ENCODE measurements around the gene PARN.
"Not testable (repeated sequence)": the region's sequence is repeated elsewhere in the genome, so short reads cannot be mapped to it uniquely, and the experiment has no call there.

The PARN gene

GRCh38 chr16:14630620-14631330 lies 715 bp upstream of the PARN start:
- not testable (repeated sequence) for DNase-seq

- DNase-seq = no peak
Measured at GRCh38 chr16:14629612-14629918, 495 bp downstream of the PARN start.

- no peak for DNase-seq
Measured at GRCh38 chr16:14628806-14629611, 1.1 kb downstream of the PARN start.

GRCh38 chr16:14627078-14627477 lies 3.0 kb downstream of the PARN start:
- no peak for DNase-seq

GRCh38 chr16:14618566-14618965 lies 11.5 kb downstream of the PARN start:
- no peak for DNase-seq

GRCh38 chr16:14616280-14616679 lies 13.8 kb downstream of the PARN start:
- DNase-seq = no peak

- no peak for DNase-seq
Measured at GRCh38 chr16:14613991-14614390, 16.1 kb downstream of the PARN start.

- no peak for DNase-seq
Measured at GRCh38 chr16:14611660-14612059, 18.4 kb downstream of the PARN start.

- DNase-seq = no peak
Measured at GRCh38 chr16:14609716-14610115, 20.3 kb downstream of the PARN start.

- DNase-seq = no peak
Measured at GRCh38 chr16:14608604-14609003, 21.5 kb downstream of the PARN start.

GRCh38 chr16:14608111-14608566 lies 21.9 kb downstream of the PARN start:
- no peak for DNase-seq

GRCh38 chr16:14606102-14606501 lies 24.0 kb downstream of the PARN start:
- DNase-seq = no peak

- no peak for DNase-seq
Measured at GRCh38 chr16:14602443-14602963, 27.6 kb downstream of the PARN start.

- DNase-seq = no peak
Measured at GRCh38 chr16:14600164-14600563, 29.9 kb downstream of the PARN start.

- no peak for DNase-seq
Measured at GRCh38 chr16:14586637-14587305, 43.3 kb downstream of the PARN start.

GRCh38 chr16:14585287-14585686 lies 44.8 kb downstream of the PARN start:
- peak; percentile 99 for DNase-seq

- DNase-seq = not testable (repeated sequence)
Measured at GRCh38 chr16:14580926-14581325, 49.1 kb downstream of the PARN start.

GRCh38 chr16:14579266-14579665 lies 50.8 kb downstream of the PARN start:
- no peak for DNase-seq

GRCh38 chr16:14576532-14576931 lies 53.5 kb downstream of the PARN start:
- no peak for DNase-seq

GRCh38 chr16:14576069-14576468 lies 54.0 kb downstream of the PARN start:
- DNase-seq = no peak

GRCh38 chr16:14574698-14575415 lies 55.2 kb downstream of the PARN start:
- DNase-seq = not testable (repeated sequence)

- no peak for DNase-seq
Measured at GRCh38 chr16:14572535-14572934, 57.5 kb downstream of the PARN start.

GRCh38 chr16:14569213-14569612 lies 60.8 kb downstream of the PARN start:
- DNase-seq = no peak

Data from NCI-H524 treated with DMSO at 0.1 percent for 48 hours (cell line).